ENCODE results near the gene GRIK2. TPM values are rescaled to one million over a fixed set of nuclear protein-coding genes. Genes with fewer than 3 reads are reported as not detected.

Gene GRIK2
- total RNA-seq, 3 donors from 2014 or later (not counting 1 experiment from before 2014, with no cell fraction given), result not detected

DNA sequence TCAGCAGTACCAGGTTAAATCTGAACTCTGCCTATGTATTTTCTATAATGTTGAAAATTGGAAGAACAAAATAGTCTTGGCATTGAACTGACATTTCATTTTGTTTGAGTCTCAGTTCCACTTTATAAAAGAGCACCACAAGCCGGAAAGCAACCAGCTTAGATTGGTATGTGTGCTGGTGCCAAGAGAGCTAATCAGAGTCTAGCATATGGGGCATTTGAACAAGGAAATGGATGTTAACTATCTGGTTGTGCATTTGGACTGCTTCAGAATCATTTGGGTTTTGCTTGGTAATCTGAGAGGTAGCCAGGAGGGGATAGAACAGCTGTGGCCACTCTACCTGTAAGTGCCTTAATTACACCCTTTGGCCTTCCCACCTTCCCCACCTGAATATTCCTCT lies 184.8 kb downstream of the GRIK2 start:
- DNase-seq, result no peak
- H3K9me3 ChIP-seq (ENCODE audit: control insufficient read depth, insufficient read depth, low read length), result no peaks in the 10 kb centered on the region
- H3K4me1 Mint-ChIP-seq, result no peaks in the 10 kb centered on the region
- no peak for ATAC-seq
- H3K9me3 Mint-ChIP-seq, result peaks cover 15 to 17% of the 10 kb centered on the region in 2 donors
- H3K36me3 Mint-ChIP-seq, result no peaks in the 10 kb centered on the region
- 100% methylated on average over 1 of the region's 1 CpG for WGBS (ENCODE audit: insufficient coverage)
- no peak overlapping the region for H3K4me3 Mint-ChIP-seq
- no peaks in the 10 kb centered on the region for H3K36me3 ChIP-seq (ENCODE audit: control insufficient read depth, insufficient read depth, low read length)
- H3K27ac ChIP-seq (ENCODE audit: low read length), result no peak overlapping the region
- no peaks in the 10 kb centered on the region for H3K27me3 Mint-ChIP-seq (ENCODE audit: low read depth in 2 of 2)
- no peaks in the 10 kb centered on the region for H3K4me1 ChIP-seq (ENCODE audit: control insufficient read depth, insufficient read depth, low read length)
- intact Hi-C loops (cut with micrococcal nuclease), result no loop called here
- H3K4me3 ChIP-seq (ENCODE audit: low read length), result no peak overlapping the region
- no peak overlapping the region for H3K27ac Mint-ChIP-seq
- TF ChIP-seq, protein P1, sequence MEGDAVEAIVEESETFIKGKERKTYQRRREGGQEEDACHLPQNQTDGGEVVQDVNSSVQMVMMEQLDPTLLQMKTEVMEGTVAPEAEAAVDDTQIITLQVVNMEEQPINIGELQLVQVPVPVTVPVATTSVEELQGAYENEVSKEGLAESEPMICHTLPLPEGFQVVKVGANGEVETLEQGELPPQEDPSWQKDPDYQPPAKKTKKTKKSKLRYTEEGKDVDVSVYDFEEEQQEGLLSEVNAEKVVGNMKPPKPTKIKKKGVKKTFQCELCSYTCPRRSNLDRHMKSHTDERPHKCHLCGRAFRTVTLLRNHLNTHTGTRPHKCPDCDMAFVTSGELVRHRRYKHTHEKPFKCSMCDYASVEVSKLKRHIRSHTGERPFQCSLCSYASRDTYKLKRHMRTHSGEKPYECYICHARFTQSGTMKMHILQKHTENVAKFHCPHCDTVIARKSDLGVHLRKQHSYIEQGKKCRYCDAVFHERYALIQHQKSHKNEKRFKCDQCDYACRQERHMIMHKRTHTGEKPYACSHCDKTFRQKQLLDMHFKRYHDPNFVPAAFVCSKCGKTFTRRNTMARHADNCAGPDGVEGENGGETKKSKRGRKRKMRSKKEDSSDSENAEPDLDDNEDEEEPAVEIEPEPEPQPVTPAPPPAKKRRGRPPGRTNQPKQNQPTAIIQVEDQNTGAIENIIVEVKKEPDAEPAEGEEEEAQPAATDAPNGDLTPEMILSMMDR (IDR thresholded peaks at IDR 0.05), result no peak
- no peaks in the 10 kb centered on the region for H3K27me3 ChIP-seq (ENCODE audit: control insufficient read depth, insufficient read depth, low read length)

DNA sequence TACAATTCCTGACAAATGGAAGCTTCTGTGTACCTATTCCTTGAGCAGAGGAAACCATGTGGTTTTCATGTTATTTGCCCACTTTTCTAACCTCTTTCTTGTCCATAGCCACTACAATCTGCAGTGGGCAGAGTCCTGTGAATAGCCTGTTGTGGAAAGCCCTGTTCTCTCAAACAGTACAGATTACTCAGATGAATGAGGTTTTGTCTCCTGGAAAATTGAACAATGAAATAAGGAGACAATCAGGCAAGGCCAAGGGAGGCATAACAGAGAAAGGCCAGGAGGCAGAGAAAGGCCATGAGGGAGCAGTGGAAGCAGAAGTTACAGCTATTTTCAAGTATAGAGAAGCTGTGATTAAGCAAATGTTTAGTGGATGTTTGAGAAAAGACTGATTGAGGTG lies 189.3 kb downstream of the GRIK2 start:
- H3K4me3 Mint-ChIP-seq, result no peak overlapping the region
- TF ChIP-seq, protein P1 (IDR thresholded peaks at IDR 0.05), result no peak
- H3K27ac ChIP-seq (ENCODE audit: low read length), result no peak overlapping the region
- DNase-seq (no peak), ATAC-seq (no peak)
- no peak overlapping the region for H3K4me3 ChIP-seq (ENCODE audit: low read length)
- intact Hi-C loops (cut with micrococcal nuclease), result no loop called here
- no peak overlapping the region for H3K27ac Mint-ChIP-seq
- H3K36me3 Mint-ChIP-seq, result no peaks in the 10 kb centered on the region
- H3K4me1 Mint-ChIP-seq, result no peaks in the 10 kb centered on the region
- peaks cover 18 to 20% of the 10 kb centered on the region in 2 donors for H3K9me3 Mint-ChIP-seq
- no peaks in the 10 kb centered on the region for H3K27me3 Mint-ChIP-seq (ENCODE audit: low read depth in 2 of 2)
- H3K9me3 ChIP-seq (ENCODE audit: control insufficient read depth, insufficient read depth, low read length), result no peaks in the 10 kb centered on the region
- no peaks in the 10 kb centered on the region for H3K27me3 ChIP-seq (ENCODE audit: control insufficient read depth, insufficient read depth, low read length)
- no peaks in the 10 kb centered on the region for H3K36me3 ChIP-seq (ENCODE audit: control insufficient read depth, insufficient read depth, low read length)
- no peaks in the 10 kb centered on the region for H3K4me1 ChIP-seq (ENCODE audit: control insufficient read depth, insufficient read depth, low read length)

DNA sequence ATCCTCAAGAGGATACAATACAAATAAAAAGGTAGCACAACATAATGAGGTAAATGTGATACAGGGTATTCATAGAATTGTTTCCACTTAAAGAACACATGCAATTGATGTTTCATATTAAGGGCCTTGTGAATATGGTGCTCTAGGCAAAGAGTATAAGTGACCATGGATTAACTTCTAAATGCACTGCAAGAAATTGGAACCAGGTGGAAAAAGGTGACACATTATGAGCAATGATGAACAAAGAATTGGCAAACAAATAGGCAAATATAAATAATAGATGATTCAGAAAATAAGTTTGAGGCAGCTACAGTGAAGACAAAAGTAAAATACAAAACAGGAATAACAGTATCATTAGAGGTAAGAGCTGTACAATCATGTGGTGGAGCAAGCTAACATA lies 192.0 kb downstream of the GRIK2 start:
- H3K9me3 Mint-ChIP-seq, result peaks cover 10 to 20% of the 10 kb centered on the region in 2 donors
- H3K4me3 ChIP-seq (ENCODE audit: low read length), result no peak overlapping the region
- H3K4me3 Mint-ChIP-seq, result no peak overlapping the region
- H3K4me1 Mint-ChIP-seq, result no peaks in the 10 kb centered on the region
- no peaks in the 10 kb centered on the region for H3K4me1 ChIP-seq (ENCODE audit: control insufficient read depth, insufficient read depth, low read length)
- no peaks in the 10 kb centered on the region for H3K27me3 Mint-ChIP-seq (ENCODE audit: low read depth in 2 of 2)
- ATAC-seq, result no peak
- DNase-seq, result no peak
- H3K9me3 ChIP-seq (ENCODE audit: control insufficient read depth, insufficient read depth, low read length), result no peaks in the 10 kb centered on the region
- H3K27ac ChIP-seq (ENCODE audit: low read length), result no peak overlapping the region
- TF ChIP-seq, protein P1 (IDR thresholded peaks at IDR 0.05), result no peak
- H3K36me3 Mint-ChIP-seq, result no peaks in the 10 kb centered on the region
- H3K27me3 ChIP-seq (ENCODE audit: control insufficient read depth, insufficient read depth, low read length), result no peaks in the 10 kb centered on the region
- intact Hi-C loops (cut with micrococcal nuclease), result no loop called here
- H3K27ac Mint-ChIP-seq, result no peak overlapping the region
- no peaks in the 10 kb centered on the region for H3K36me3 ChIP-seq (ENCODE audit: control insufficient read depth, insufficient read depth, low read length)

DNA sequence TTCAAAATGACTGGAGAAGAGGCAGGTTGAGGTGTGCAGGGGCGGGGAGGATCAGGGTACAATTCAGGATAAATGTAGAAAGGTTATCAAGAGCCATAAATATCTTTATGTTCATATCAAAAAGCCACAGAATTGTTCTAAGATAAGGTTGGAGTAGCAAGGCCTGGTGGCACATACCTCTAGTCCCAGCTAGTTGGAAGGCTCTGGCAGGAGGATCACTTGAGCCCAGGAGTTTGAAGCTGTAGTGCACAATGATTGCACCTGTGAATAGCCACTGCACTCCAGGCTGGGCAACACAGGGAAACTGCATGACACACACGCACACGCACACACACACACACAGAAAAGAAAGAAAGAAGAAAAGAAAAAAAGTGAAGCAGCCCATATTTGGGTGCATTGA lies 194.8 kb downstream of the GRIK2 start:
- Mint-ChIP-seq H3K27me3 (ENCODE audit: low read depth in 2 of 2) (no peaks in the 10 kb centered on the region), H3K4me1 (no peaks in the 10 kb centered on the region), H3K27ac (no peak overlapping the region), H3K4me3 (no peak overlapping the region), H3K36me3 (no peaks in the 10 kb centered on the region), H3K9me3 (peaks cover 10 to 11% of the 10 kb centered on the region in 2 donors)
- ATAC-seq, result no peak
- H3K4me1 ChIP-seq (ENCODE audit: control insufficient read depth, insufficient read depth, low read length), result no peaks in the 10 kb centered on the region
- no peaks in the 10 kb centered on the region for H3K27me3 ChIP-seq (ENCODE audit: control insufficient read depth, insufficient read depth, low read length)
- TF ChIP-seq, protein P1 (IDR thresholded peaks at IDR 0.05), result no peak
- no peaks in the 10 kb centered on the region for H3K36me3 ChIP-seq (ENCODE audit: control insufficient read depth, insufficient read depth, low read length)
- intact Hi-C loops (cut with micrococcal nuclease), result no loop called here
- no peaks in the 10 kb centered on the region for H3K9me3 ChIP-seq (ENCODE audit: control insufficient read depth, insufficient read depth, low read length)
- WGBS (ENCODE audit: insufficient coverage), result 72% methylated on average over 3 of the region's 3 CpGs
- no peak overlapping the region for H3K27ac ChIP-seq (ENCODE audit: low read length)
- no peak overlapping the region for H3K4me3 ChIP-seq (ENCODE audit: low read length)
- DNase-seq, result no peak

All from natural killer cell (primary cell).